GM23338 (cell line): ENCODE results near the gene MRPL23. TPM values are rescaled to one million over a fixed set of nuclear protein-coding genes. Genes with fewer than 3 reads are reported as not detected.

Experiments
- ATAC-seq: fragments of 200-7000 bp; cut with Tn5 transposase; 3 replicates; pipeline ENCODE4 v1.9.1; 2020
- DNase-seq: peaks from one replicate; pipeline ENCODE4 v3.0.0-alpha.2; 2015; ENCODE audit warnings: low spot score
- H2AFZ ChIP-seq: fragments of 200-600 bp; sonication (generic); 2 replicates; pipeline ENCODE4 v1.8.0; 2016; ENCODE audit warnings: antibody characterized with exemption, mild to moderate bottlenecking, moderate library complexity
- H3F3A ChIP-seq: fragments of 200-600 bp; sonication (generic); replicated peaks from 2 replicates; pipeline ENCODE4 v1.8.0; 2017; ENCODE audit warnings: antibody characterized with exemption, mixed run types, low read depth
- H3K27ac ChIP-seq: fragments of 200-600 bp; sonication (generic); 2 replicates; pipeline ENCODE4 v1.6.1; 2016; ENCODE audit warnings: low read depth
- H3K27me3 ChIP-seq: fragments of 200-600 bp; sonication (generic); 2 replicates; pipeline ENCODE4 v1.8.0; 2016; ENCODE audit warnings: mild to moderate bottlenecking, mixed run types, moderate library complexity; ENCODE audit not compliant: insufficient read depth
- H3K36me3 ChIP-seq: fragments of 200-600 bp; sonication (generic); 2 replicates; pipeline ENCODE4 v1.8.0; 2016; ENCODE audit warnings: mild to moderate bottlenecking; ENCODE audit not compliant: insufficient read depth
- H3K4me1 ChIP-seq: fragments of 200-600 bp; sonication (generic); 2 replicates; pipeline ENCODE4 v1.8.0; 2016; ENCODE audit warnings: mild to moderate bottlenecking, moderate library complexity; ENCODE audit not compliant: insufficient read depth
- H3K4me2 ChIP-seq: fragments of 200-600 bp; sonication (generic); 2 replicates; pipeline ENCODE4 v1.7.1; 2017; ENCODE audit warnings: mixed run types
- H3K4me3 ChIP-seq: fragments of 200-600 bp; sonication (generic); 2 replicates; pipeline ENCODE4 v1.6.1; 2016; ENCODE audit warnings: mixed run types
- H3K79me2 ChIP-seq: fragments of 200-600 bp; sonication (generic); replicated peaks from 2 replicates; pipeline ENCODE4 v1.8.0; 2017; ENCODE audit warnings: mild to moderate bottlenecking; ENCODE audit not compliant: insufficient read depth
- H3K9me2 ChIP-seq: fragments of 200-600 bp; sonication (generic); 2 replicates; pipeline ENCODE4 v1.8.0; 2017; ENCODE audit not compliant: insufficient read depth
- H4K20me1 ChIP-seq: fragments of 200-600 bp; sonication (generic); replicated peaks from 2 replicates; pipeline ENCODE4 v1.8.0; 2017; ENCODE audit warnings: mild to moderate bottlenecking; ENCODE audit not compliant: insufficient read depth
- H3K27ac Mint-ChIP-seq: 2 replicates; pipeline ENCODE4 v1.8.0; 2020; ENCODE audit warnings: inconsistent platforms, mild to moderate bottlenecking, moderate library complexity, mixed read lengths
- H3K27me3 Mint-ChIP-seq: 3 replicates; pipeline ENCODE4 v1.8.0; 2022; ENCODE audit warnings: low read depth, mild to moderate bottlenecking, moderate library complexity, mixed read lengths, inconsistent platforms; ENCODE audit not compliant: insufficient read depth, poor library complexity
- H3K36me3 Mint-ChIP-seq: 3 replicates; pipeline ENCODE4 v1.8.0; 2021; ENCODE audit warnings: low read depth, mild to moderate bottlenecking, inconsistent platforms, moderate library complexity, mixed read lengths
- H3K4me1 Mint-ChIP-seq: 3 replicates; pipeline ENCODE4 v1.8.0; 2020; ENCODE audit warnings: mild to moderate bottlenecking, inconsistent platforms, mixed read lengths
- H3K4me3 Mint-ChIP-seq: 3 replicates; pipeline ENCODE4 v1.8.0; 2021; ENCODE audit warnings: moderate library complexity, mild to moderate bottlenecking, inconsistent platforms, mixed read lengths
- H3K9me3 Mint-ChIP-seq: 3 replicates; pipeline ENCODE4 v1.8.0; 2020; ENCODE audit warnings: moderate library complexity, mild to moderate bottlenecking, inconsistent platforms, mixed read lengths
- CREB1 ChIP-seq: fragments of 250-450 bp; sonication (Bioruptor Pico); IDR thresholded peaks from 2 replicates; pipeline ENCODE4 v1.5.0; 2020; ENCODE audit warnings: low read depth, mild to moderate bottlenecking, moderate library complexity
- EZH2 ChIP-seq: fragments of 200-600 bp; sonication (generic); IDR thresholded peaks from one replicate; pipeline ENCODE4 v1.8.0; 2017; ENCODE audit warnings: antibody characterized with exemption, mild to moderate bottlenecking, low read depth; ENCODE audit not compliant: unreplicated experiment
- JUNB ChIP-seq: IDR thresholded peaks from one replicate; pipeline ENCODE4 v1.6.1; 2016; ENCODE audit warnings: antibody characterized with exemption; ENCODE audit not compliant: unreplicated experiment
- POLR2AphosphoS5 ChIP-seq: IDR thresholded peaks from 2 replicates; pipeline ENCODE4 v1.6.1; 2016; ENCODE audit warnings: antibody characterized with exemption, low read depth
- ZNF114 ChIP-seq: fragments of 250-450 bp; sonication (Bioruptor Pico); IDR thresholded peaks from 2 replicates; pipeline ENCODE4 v1.5.0; 2020; ENCODE audit warnings: mild to moderate bottlenecking, moderate library complexity
- polyA plus RNA-seq: library from polyadenylated mRNA; unstranded; fragments of >200 nt; fragmentation: Nextera tagmentation; extraction: Ambion mirVana; gene quantifications from 2 replicates; pipeline ENCODE4 v1.2.1, GENCODE V29; 2016
- total RNA-seq: library from RNA; depleted of rRNA; stranded (reverse); fragments of >200 nt; shearing (Covaris generic); gene quantifications from 2 replicates; pipeline ENCODE4 v1.2.3, GENCODE V29; 2014
- TF ChIP-seq, protein P1 (sequence below): fragments of 250-450 bp; sonication (Bioruptor Pico); IDR thresholded peaks from 2 replicates; pipeline ENCODE4 v1.5.0; 2020; ENCODE audit warnings: mild to moderate bottlenecking, moderate library complexity
- TF ChIP-seq, protein P2 (sequence below), 2 experiments: fragments of 200-600 bp in 1 of 2; sonication (generic) in 1 of 2; conservative IDR thresholded peaks; 2 replicates each; pipeline versions ENCODE4 v1.5.1 to v1.6.1; 2016 to 2017; ENCODE audit warnings: antibody characterized with exemption in 2 of 2, low read depth in 2 of 2, mild to moderate bottlenecking in 2 of 2, moderate library complexity in 1 of 2
- TF ChIP-seq, protein P3 (sequence below): IDR thresholded peaks from one replicate; pipeline ENCODE4 v1.6.1; 2018; ENCODE audit warnings: antibody characterized with exemption; ENCODE audit not compliant: unreplicated experiment

Gene MRPL23
- total and polyA plus RNA-seq, 2 experiments from 2014 or later: 84.7 to 91.5 TPM

DNA sequence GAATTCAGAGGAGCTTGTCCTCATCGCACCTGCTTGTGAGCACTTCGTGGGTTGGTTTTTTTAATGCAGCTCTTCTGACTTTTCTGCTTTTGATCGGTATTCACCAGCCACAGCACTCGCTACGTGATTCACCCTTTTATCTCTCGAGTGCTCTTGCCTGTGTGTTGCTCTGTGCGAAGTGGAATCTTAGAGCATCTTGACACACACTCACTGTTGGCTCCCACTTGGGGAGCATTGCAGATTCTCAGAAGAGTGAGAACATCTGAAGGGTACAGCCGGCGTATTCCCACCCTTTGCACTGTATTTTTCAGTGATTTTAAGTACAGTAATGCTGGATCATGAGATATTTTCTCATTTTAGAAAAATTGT lies 16.7 kb upstream of the MRPL23 start (continued):
- TF ChIP-seq, protein P1, sequence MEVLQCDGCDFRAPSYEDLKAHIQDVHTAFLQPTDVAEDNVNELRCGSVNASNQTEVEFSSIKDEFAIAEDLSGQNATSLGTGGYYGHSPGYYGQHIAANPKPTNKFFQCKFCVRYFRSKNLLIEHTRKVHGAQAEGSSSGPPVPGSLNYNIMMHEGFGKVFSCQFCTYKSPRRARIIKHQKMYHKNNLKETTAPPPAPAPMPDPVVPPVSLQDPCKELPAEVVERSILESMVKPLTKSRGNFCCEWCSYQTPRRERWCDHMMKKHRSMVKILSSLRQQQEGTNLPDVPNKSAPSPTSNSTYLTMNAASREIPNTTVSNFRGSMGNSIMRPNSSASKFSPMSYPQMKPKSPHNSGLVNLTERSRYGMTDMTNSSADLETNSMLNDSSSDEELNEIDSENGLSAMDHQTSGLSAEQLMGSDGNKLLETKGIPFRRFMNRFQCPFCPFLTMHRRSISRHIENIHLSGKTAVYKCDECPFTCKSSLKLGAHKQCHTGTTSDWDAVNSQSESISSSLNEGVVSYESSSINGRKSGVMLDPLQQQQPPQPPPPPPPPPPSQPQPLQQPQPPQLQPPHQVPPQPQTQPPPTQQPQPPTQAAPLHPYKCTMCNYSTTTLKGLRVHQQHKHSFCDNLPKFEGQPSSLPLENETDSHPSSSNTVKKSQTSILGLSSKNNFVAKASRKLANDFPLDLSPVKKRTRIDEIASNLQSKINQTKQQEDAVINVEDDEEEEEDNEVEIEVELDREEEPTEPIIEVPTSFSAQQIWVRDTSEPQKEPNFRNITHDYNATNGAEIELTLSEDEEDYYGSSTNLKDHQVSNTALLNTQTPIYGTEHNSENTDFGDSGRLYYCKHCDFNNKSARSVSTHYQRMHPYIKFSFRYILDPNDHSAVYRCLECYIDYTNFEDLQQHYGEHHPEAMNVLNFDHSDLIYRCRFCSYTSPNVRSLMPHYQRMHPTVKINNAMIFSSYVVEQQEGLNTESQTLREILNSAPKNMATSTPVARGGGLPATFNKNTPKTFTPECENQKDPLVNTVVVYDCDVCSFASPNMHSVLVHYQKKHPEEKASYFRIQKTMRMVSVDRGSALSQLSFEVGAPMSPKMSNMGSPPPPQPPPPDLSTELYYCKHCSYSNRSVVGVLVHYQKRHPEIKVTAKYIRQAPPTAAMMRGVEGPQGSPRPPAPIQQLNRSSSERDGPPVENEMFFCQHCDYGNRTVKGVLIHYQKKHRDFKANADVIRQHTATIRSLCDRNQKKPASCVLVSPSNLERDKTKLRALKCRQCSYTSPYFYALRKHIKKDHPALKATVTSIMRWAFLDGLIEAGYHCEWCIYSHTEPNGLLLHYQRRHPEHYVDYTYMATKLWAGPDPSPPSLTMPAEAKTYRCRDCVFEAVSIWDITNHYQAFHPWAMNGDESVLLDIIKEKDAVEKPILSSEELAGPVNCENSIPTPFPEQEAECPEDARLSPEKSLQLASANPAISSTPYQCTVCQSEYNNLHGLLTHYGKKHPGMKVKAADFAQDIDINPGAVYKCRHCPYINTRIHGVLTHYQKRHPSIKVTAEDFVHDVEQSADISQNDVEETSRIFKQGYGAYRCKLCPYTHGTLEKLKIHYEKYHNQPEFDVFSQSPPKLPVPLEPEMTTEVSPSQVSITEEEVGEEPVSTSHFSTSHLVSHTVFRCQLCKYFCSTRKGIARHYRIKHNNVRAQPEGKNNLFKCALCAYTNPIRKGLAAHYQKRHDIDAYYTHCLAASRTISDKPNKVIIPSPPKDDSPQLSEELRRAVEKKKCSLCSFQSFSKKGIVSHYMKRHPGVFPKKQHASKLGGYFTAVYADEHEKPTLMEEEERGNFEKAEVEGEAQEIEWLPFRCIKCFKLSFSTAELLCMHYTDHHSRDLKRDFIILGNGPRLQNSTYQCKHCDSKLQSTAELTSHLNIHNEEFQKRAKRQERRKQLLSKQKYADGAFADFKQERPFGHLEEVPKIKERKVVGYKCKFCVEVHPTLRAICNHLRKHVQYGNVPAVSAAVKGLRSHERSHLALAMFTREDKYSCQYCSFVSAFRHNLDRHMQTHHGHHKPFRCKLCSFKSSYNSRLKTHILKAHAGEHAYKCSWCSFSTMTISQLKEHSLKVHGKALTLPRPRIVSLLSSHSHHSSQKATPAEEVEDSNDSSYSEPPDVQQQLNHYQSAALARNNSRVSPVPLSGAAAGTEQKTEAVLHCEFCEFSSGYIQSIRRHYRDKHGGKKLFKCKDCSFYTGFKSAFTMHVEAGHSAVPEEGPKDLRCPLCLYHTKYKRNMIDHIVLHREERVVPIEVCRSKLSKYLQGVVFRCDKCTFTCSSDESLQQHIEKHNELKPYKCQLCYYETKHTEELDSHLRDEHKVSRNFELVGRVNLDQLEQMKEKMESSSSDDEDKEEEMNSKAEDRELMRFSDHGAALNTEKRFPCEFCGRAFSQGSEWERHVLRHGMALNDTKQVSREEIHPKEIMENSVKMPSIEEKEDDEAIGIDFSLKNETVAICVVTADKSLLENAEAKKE (CRISPR knock-in tag): no peak
- TF ChIP-seq JUNB: no peak
- TF ChIP-seq POLR2AphosphoS5: no peak
- TF ChIP-seq, protein P2, sequence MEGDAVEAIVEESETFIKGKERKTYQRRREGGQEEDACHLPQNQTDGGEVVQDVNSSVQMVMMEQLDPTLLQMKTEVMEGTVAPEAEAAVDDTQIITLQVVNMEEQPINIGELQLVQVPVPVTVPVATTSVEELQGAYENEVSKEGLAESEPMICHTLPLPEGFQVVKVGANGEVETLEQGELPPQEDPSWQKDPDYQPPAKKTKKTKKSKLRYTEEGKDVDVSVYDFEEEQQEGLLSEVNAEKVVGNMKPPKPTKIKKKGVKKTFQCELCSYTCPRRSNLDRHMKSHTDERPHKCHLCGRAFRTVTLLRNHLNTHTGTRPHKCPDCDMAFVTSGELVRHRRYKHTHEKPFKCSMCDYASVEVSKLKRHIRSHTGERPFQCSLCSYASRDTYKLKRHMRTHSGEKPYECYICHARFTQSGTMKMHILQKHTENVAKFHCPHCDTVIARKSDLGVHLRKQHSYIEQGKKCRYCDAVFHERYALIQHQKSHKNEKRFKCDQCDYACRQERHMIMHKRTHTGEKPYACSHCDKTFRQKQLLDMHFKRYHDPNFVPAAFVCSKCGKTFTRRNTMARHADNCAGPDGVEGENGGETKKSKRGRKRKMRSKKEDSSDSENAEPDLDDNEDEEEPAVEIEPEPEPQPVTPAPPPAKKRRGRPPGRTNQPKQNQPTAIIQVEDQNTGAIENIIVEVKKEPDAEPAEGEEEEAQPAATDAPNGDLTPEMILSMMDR (conservative IDR thresholded peaks at IDR 0.05; ENCODE audit: low read depth in 2 of 2): no peak
- TF ChIP-seq CREB1 (CRISPR knock-in tag): no peak

DNA sequence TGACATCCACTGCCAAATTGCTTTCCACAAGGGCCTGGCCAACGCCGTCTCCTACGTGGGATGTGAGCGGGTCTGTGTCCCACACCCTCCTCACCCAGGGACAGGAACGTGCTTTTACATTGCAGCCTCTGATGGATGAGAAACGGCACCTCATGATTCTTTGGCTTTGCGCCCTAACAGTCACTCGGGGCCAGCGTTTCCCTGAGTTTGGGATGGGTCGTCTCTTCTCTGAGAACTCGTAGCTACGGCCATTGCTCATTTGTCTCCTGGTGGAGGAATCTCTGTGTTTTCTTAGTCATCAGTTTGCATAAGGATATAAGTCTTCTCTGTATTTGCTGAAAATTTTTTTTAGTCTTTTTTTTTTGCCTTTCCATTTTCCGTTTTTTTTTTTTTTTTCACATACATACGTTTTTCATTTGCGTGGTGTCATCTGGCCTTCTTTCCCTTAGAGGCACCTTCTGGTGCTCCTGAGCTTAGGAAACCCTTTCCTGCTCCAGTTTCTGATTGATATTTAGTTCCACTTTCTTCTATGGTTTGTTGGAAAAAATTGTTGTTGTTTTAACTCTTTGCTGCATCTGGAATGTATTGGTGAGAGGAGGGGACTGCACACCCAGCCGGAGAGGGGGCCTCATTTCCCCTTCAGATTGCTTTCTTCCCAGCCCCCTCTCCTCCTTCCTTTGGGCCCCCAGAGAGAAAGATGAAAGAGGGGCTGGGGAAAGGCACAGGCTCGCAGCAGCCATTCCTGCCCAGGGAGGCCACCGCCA lies 15.6 kb upstream of the MRPL23 start:
- Mint-ChIP-seq H3K4me1 (0 out of 3 replicates have a peak, but pooled peaks cover 5% of the 10 kb centered on the region), H3K36me3 (no peaks in the 10 kb centered on the region), H3K27me3 (peaks cover 17% of the 10 kb centered on the region), H3K4me3 (no peak overlapping the region), H3K27ac (no peak overlapping the region), H3K9me3 (no peaks in the 10 kb centered on the region)
- DNase-seq (no peak), ATAC-seq (no peak)
- no peak overlapping the region for H2AFZ ChIP-seq
- H4K20me1 ChIP-seq: no peaks in the 10 kb centered on the region
- H3K4me1 ChIP-seq: no peaks in the 10 kb centered on the region
- H3F3A ChIP-seq: no peaks in the 10 kb centered on the region
- H3K9me2 ChIP-seq: no peaks in the 10 kb centered on the region
- H3K27ac ChIP-seq: no peak overlapping the region
- no peak overlapping the region for H3K4me3 ChIP-seq
- H3K27me3 ChIP-seq: no peaks in the 10 kb centered on the region
- TF ChIP-seq ZNF114 (CRISPR knock-in tag) (no peak), EZH2 (no peak)
- TF ChIP-seq, protein P3, sequence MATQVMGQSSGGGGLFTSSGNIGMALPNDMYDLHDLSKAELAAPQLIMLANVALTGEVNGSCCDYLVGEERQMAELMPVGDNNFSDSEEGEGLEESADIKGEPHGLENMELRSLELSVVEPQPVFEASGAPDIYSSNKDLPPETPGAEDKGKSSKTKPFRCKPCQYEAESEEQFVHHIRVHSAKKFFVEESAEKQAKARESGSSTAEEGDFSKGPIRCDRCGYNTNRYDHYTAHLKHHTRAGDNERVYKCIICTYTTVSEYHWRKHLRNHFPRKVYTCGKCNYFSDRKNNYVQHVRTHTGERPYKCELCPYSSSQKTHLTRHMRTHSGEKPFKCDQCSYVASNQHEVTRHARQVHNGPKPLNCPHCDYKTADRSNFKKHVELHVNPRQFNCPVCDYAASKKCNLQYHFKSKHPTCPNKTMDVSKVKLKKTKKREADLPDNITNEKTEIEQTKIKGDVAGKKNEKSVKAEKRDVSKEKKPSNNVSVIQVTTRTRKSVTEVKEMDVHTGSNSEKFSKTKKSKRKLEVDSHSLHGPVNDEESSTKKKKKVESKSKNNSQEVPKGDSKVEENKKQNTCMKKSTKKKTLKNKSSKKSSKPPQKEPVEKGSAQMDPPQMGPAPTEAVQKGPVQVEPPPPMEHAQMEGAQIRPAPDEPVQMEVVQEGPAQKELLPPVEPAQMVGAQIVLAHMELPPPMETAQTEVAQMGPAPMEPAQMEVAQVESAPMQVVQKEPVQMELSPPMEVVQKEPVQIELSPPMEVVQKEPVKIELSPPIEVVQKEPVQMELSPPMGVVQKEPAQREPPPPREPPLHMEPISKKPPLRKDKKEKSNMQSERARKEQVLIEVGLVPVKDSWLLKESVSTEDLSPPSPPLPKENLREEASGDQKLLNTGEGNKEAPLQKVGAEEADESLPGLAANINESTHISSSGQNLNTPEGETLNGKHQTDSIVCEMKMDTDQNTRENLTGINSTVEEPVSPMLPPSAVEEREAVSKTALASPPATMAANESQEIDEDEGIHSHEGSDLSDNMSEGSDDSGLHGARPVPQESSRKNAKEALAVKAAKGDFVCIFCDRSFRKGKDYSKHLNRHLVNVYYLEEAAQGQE: no peak
- H3K4me2 ChIP-seq: no peak overlapping the region
- no peaks in the 10 kb centered on the region for H3K36me3 ChIP-seq
- no peaks in the 10 kb centered on the region for H3K79me2 ChIP-seq
